Iris pigment epithelial cell (primary cell): Measurements from ENCODE around the gene PTGFRN.

Experiments
- DNase-seq: peaks from one replicate; pipeline ENCODE4 v3.0.0-alpha.2; 2011; ENCODE audit warnings: low read depth

Gene PTGFRN

DNA sequence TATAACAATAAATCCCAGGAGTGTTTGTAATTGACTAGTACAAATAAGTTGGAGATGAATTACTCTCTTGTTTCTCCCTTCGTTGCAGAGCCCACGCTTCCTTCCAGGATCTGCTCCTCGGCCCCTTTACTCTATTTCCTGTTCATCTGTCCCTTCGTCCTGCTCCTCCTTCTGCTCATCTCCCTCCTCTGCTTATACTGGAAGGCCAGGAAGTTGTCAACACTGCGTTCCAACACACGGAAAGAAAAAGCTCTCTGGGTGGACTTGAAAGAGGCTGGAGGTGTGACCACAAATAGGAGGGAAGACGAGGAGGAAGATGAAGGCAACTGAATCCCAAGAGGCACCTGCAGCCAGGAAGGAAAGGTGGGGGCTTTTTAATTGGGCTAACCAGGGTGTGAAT, 124.1 kb downstream of the PTGFRN start:
- no peak for DNase-seq

DNA sequence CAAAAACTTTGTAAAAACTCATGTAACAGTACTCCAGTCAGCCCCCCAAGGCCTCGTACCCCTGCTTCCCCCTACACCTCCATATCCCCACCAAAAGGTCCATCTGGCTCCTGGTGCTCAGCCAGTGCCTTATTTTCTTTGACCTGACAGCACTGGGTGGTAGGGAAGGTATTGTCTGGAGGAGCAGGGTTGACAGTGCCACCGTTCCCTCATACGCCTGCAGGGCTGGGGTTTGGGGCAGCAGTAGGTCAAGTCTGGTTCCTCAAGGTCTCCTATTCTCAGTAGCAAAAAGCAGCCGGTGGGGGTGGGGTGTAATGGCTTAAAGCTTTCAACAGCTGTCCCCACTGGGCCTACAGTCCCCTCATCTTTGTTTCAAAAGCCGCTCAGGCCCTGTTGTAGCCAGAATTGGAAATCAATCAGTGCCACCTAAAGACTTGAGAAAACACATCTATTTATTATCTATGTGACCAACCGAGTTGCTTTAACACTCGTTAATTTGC, 125.1 kb downstream of the PTGFRN start:
- DNase-seq = no peak

DNA sequence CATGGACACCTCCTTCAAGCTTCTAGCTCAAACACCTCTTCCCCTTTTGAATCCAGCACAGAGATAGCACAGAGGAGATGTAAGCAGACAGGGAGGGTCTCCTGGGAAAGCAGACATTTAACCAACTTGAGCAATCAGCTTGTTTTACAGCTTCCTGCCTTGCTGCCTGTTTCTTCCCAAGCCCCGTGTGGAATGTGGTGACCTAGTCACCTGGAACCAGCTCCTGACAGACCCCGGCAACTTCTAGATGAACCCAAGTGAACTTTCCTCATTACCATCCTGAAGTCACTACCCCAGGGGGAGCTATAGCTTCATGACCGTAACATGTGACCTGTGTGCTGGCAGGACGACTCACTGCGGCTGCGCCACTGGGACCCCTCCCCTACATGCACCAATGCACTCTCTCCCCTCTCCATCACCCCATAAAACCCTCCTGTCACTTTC, 126.3 kb downstream of the PTGFRN start:
- DNase-seq = no peak

DNA sequence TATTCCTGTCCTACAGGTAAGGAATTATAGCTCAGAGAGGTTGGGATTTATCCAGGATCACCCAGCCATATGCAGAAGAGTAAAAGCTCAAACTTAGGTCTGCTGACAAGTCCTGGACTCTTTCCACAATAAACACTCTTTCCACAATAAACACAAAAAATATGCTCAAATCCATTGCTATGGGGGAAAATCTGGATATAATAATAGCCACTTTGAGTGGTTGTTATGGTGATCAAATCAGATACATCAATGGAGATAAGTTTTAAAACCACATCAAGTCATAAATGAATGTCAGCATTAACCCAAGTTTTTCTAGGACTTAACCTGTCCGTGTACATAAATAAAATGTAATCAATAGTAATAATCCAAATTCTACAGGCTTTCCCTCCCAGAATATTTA, 128.1 kb downstream of the PTGFRN start:
- DNase-seq = no peak

DNA sequence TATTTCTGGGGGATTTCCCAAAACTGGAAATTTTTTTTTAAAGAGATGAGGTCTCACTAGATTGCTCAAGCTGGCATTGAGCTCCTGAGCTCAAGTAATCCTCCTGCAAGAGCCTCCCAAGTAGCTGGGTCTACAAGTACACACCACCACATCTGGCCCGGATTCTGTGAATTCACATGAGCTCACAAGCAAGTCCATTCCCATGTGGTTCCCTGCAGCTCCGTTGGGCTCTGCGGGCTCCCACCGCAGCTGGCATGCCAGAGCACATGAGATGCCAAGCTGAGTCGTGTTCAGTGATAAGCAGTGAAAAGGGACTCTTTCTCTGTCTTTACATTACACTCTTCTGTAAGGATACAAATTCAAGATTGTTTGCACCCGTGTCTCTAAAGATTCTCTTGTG, 128.5 kb downstream of the PTGFRN start:
- DNase-seq = no peak
